Activated naive CD8-positive, alpha-beta T cell treated with anti-CD3 and anti-CD28 coated beads, Interleukin-2, amount 50 U/mL, for 16 hours (primary cell): ENCODE data around the gene IZUMO1.
A peak's percentile ranks its signal among the peaks of the same experiment; 100 is the strongest.
"Not testable (repeated sequence)": the region's sequence is repeated elsewhere in the genome, so short reads cannot be mapped to it uniquely, and the experiment has no call there.

ENCODE experiments used
- DNase-seq: peaks from one replicate; pipeline ENCODE4 v3.0.0-alpha.2; 2020; ENCODE audit warnings: low read depth, low spot score

Gene IZUMO1

DNA sequence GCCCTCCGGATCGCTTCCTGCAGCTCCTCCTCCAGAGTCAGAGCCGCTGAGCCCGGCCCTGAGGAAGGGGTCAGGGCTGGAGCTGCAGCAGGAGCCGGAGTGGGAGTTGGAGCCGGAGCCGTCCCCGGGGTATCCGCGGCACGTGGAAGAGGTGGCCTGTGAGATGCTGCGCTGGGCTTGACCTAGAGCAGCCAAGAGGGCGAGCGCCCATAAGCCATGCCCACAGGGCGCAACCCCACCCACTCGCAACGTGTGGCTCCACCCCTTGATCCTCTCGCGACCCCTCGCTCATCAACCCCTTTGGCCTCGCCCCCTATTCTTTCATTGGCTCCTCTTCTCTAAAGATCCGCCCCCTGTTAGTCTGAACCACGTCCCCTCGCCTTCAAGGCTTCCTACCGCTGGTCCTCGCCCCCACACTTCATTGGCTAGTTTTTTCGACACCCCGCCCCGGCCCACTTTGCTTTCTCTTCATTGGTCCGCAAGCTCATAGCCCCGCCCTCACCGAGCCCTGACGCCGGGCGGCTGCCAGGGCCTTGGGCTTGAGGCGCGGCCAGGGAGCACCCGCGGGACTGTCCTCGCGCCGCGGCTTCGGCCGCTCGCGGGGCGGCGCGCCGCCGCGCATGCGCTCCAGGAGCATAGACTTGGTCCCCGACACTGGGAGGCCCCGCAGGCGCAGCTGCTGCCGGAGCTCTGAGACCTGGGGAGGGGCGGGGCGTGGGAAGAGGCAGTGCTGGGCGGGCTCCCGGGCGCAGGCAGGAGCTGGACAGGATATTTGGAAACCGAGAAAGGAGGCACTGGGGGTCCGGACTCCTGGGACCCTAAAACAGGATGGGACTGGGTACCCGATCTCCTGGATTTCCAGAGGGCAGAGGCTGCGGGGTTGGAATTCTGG, 32.6 kb downstream of the IZUMO1 start:
- DNase-seq, result peak; percentile 93

DNA sequence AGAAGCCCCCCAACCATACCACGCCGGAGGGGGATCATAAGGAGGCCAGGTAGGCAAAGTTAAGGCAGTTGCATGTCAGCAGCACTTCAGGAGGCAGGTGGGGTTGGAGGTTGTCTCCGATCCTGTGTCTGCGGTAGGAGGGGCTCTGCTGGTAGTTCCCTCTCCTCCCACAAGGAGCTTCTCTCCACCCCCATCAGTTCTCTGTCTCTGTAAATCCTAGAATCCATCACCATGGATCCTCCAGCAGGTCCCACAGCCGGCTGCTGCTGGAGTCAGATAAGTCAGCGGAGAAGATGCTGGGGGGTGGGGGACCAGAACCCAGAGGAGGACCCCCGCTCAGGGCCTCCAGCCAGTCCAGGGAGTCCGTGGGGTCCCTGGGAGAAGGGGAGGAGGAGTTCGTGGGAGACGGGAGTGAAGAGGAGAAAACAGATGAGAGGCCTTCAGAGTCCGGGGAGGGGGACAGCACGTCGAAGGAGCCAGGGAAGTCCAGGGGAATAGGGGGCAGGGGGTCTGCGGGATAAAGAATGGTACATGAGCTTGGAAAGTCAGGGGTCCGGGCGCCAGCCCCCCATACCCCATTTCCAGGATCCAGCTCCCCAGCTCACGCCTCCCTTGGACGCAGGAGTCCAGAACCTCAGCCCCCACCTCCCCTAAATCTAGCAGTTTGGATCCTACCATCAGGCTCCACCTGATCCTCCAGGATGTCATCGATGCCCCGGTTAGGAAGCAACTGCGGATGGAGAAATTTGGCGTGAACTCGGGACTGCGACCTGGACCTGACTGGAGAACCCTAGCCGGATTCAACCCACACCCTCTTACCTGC, 33.5 kb downstream of the IZUMO1 start:
- DNase-seq, result no peak

DNA sequence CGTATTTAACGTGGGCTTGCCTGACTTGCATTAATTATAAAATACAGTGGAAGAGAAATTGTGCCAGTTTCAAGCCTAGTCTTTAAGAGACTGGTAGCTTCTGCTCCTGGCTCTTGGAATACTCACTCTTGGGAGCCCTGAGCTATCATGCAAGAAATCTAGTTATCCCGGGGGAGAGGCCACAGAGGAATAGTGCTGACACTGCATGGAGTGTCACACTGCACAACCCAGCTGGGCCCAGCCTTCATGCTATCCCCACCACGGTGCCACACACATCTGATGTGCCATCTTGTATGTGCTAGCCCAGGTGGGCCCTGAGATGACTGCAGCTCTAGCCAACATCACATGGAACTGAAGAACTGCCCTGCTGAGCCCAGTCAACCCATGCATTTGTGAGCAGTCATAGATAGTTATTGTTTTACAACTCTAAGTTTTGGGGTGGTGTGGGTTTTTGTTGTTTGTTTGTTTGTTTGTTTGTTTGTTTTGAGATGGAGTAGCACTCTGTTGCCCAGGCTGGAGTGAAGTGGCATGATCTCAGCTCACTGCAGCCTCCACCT, 35.5 kb downstream of the IZUMO1 start:
- DNase-seq, result no peak

DNA sequence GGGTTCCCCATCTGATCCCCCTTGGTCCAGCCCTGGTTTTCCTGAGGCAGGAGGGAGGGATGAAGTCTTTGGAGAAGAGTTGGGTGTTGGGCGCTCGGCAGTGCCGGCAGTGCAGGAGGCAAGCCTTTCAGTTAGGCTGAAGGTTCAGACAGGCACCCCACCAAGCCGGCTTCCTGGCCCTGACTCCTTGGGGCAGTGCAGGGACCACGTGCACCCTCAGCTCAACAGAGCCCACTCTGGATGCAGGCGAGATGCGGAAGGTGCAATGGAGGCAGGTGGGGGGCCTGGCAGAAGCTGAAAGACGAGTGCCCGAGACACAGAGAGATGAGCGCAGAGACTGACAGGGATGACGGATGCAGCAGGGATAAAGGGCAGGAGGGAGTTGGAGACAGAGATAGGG, 38.2 kb downstream of the IZUMO1 start:
- no peak for DNase-seq

DNA sequence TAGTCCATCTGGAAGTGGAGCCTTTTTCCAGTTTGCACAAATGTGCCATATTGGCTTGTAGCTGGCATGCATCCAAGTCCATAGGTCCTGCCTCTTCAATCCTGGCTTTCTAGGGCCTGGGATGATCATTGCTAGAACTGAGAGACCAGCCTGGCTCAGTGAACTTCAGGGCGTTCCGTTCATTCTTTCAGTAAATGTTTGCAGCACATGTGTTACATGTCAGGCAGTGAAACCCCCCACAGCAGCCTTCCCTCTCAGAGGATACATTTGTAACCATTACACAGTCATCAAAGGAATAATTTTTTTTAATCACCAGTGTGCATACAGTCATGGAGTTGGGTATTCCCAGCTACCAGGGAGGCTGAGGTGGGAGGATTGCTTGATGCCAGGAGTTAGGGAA, 41.3 kb downstream of the IZUMO1 start:
- DNase-seq, result no peak

DNA sequence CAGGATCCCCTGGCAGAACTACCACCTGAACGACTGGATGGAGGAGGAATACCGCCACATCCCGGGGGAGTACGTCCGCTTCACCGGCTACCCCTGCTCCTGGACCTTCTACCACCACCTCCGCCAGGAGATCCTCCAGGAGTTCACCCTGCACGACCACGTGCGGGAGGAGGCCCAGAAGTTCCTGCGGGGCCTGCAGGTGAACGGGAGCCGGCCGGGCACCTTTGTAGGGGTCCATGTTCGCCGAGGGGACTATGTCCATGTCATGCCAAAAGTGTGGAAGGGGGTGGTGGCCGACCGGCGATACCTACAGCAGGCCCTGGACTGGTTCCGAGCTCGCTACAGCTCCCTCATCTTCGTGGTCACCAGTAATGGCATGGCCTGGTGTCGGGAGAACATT, 43.4 kb downstream of the IZUMO1 start:
- DNase-seq, result no peak

DNA sequence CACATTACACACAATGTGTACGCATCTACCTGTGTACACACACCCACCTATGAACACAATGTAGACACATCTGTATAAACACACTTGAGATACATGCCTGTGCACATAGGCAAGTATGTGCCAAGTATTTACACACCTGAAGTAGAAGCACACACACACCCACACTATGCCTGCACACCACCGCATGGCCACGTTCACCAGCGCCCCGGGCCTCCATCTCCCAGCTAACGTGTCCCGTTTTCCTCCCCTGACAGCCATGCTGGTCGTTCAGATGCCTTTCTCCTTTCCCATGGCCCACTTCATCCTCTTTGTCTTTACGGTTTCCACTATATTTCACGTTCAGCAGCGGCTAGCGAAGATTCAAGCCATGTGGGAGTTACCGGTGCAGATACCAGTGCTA, 44.0 kb downstream of the IZUMO1 start:
- no peak for DNase-seq

DNA sequence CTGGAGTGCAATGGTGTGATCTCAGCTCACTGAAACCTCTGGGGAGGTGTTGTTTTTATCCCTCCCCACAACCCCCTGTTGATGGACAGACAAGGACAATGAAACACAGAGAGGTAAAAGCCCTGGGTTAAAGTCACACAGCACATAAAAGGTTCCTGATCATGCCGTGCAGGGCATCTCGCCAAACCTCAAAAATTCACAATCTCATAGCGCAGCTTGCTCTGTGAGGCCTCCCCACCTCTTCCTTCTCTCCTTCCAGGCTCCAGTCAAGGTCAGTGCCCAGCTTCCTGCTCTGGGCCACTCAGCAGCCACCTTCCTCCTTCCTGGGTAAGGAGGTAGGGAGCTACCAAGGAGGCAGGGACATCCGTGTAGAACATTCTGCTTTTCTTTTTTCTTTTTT, 48.7 kb downstream of the IZUMO1 start:
- DNase-seq, result no peak

DNA sequence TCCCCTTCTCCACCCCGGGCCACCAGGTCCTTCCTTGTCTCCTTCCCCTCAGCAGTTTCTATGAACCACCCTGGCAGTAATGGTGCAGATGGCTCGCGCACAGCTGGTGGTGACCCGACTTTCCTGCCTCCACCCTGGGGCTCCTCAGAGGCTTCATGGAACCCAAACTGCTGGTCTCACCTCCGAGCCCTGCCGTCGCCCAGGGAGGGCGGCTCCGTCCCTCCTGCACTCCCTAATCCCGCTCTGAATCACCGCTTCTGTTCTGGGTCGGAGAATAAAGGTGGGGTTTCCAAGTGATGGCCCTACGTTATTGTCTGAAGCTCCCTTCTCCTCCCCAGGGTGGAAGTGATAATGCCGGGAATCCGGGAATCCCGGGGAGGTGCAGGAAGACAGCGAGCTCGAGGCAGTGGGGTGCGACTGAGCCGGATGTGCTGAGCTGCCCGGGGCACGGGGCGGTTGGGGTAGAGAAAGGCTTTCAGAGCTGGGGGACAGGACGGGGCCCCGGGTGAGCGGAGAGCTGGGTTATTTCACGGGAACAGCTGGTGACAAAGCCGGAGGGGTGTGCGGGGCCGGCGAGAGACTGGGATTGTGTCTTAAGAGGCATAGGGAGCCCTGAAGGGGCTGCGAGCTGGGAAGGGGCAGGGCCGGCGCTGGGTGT, 50.2 kb downstream of the IZUMO1 start:
- no peak for DNase-seq

DNA sequence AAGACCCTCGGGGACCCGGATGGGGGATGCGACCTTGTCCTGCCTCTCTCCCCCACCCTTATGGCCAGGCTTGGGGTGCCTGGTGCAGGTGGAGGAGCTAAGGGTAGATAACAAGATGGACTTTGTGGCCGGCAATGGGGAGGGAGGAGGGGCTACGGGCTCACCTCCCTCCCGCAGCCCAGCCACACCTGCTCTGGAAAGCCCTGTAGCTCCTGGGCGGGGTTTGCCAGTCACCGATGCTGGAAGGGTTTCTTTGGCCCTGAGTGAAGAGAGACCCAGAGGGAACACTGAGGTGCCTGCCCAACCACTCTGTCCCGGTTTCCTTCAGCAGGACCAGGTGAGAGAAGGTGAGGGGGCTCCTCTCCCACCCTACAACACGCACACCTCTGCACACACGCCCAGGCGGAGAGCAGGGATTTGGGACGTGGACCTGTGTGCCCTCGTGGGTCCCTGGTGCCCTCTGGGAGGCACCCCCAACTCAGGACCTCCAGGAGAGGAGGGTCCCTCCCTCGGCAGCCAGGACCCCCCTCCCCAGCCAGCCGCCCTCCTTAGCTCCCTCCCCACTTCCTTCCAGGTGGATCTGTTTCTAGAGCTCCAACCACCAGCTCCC, 50.9 kb downstream of the IZUMO1 start, which contains the start of gene FUT2:
Gene FUT2 (plus strand): TSS at position 229 of the 610 bp plus-strand sequence. CDS start 6,986 bp downstream, outside the sequence.
- no peak for DNase-seq

DNA sequence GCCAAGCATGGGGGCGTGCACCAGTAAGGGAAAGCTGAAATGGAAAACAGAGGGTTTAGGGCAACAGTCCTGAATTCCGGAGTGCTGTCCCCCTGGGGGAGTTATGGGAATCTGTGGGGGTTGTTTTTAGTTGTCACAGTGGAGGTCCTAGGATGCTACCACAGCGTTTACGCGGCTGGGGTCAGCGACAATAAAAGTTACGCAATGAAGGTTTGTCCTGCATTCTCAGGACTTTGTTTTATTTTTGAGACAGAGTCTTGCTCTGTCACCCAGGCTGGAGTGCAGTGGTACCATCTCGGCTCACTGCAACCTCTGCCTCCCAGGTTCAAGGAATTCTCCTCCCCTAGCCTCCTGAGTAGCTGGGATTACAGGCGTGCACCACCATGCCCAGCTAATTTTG, 53.1 kb downstream of the IZUMO1 start:
- not testable (repeated sequence) for DNase-seq
